ENCODE measurements around the gene SIX2.
A peak's percentile ranks its signal among the peaks of the same experiment; 100 is the strongest.

The SIX2 gene

DNA sequence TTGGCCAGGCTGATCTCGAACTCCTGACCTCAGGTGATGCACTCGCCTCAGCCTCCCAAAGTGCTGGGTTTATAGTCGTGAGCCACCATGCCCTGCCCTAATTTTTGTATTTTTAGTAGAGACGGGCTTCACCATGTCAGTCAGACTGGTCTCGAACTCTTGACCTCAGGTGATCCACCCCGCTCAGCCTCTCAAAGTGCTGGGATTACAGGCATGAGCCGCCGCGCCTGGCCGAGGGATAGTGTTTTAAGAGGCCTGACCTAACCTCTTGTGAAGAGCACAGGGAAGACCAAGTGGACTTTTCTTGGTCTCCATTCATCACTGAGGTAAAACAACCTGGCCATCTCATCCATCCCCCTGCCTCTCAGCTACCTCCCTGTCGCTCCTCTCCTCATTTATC, 29.7 kb downstream of the SIX2 start:
- Histone ChIP-seq H3K9me3 (ENCODE audit: control insufficient read depth, insufficient read depth, low read depth, low read length) (no peaks in the 10 kb centered on the region), H3K4me1 (ENCODE audit: control insufficient read depth, insufficient read depth, low read length) (peaks cover 13% of the 10 kb centered on the region; the same call in 1 of the 2 replicates), H3K36me3 (ENCODE audit: control insufficient read depth, insufficient read depth, low read length) (no peaks in the 10 kb centered on the region), H3K9ac (ENCODE audit: low read length) (no peak overlapping the region), H3K27ac (ENCODE audit: low read depth, low read length) (no peak overlapping the region), H3K27me3 (ENCODE audit: control insufficient read depth, insufficient read depth, low read length) (peaks cover 19% of the 10 kb centered on the region), H3K4me3 (ENCODE audit: low read depth, low read length) (no peak overlapping the region)

DNA sequence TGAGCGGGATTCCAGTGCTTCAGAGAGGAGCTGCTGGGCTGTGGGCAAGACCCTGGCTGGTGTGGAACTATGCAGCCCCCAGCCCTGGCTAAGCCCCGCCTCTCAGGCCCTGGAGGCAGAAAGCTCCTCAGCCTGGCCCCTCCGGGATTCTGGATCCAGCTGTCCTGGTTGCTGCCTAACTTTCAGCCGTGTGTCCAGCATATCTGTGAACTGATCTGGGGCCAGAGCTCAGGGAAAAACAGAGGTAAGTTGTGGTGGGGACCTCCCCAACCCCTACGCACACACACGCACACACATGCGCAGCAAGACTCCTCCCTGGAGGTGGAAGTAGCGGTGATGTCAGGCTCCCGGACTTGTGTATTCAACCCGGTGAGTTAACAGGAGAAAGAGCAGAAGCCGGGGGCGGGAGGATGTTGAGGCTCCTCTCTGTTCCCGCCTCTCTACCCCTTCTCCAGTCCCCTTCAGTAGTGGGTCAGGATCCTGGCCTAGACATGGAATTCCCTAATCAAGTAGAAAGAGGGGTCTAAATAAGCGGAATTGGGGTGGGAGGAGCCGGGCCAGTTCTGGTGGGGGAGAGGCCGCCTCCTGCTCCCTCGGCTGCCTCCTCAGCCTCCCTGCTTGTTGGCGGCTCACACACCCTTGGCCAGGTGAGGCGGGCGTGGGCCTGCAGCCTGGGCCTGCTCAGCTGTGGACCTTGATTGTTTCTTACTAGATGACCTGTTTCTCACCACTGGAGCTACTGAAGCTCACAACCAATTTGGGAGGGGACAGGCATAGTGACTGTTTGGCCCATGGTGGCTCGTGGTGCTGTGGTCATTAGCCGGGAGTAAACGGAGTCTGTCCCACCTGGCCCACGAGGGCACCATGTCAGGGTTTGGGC, 33.4 kb downstream of the SIX2 start:
- Histone ChIP-seq H3K36me3 (ENCODE audit: control insufficient read depth, insufficient read depth, low read length) (no peaks in the 10 kb centered on the region), H3K27ac (ENCODE audit: low read depth, low read length) (no peak overlapping the region)

DNA sequence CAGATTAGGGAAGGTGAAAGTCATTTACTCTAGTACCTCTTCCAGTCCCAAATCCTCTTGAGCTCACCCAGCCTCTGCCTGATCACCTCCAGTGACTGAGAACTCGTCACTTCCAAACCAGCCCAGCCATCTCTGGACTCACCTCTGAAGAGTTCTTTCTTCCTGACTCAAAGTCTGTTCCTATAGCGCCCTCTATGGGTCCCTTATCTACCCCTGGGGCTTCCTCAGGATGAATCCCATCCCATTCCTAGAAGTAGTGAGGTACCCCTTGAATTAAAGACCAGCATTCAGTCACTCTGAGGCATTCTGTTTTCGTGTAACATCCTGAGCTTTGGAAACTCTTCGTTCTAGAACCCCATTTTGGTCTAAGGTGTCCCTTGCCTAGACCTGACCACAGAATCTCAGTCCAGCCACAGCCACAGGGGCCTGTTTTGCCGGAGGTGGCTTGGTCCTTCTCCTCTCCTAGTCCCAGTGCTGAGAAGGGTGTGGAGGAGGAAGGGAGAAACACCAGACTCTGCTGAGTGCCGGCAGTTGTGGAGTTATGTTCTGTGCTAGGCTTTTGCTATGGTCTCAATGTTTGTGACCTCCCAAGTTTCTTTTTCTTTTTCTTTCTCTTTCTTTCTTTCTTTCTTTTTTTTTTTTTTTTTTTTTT, 35.1 kb downstream of the SIX2 start:
- no peaks in the 10 kb centered on the region for H3K9me3 ChIP-seq (ENCODE audit: control insufficient read depth, insufficient read depth, low read depth, low read length)
- H3K36me3 ChIP-seq (ENCODE audit: control insufficient read depth, insufficient read depth, low read length), result no peaks in the 10 kb centered on the region
- H3K4me3 ChIP-seq (ENCODE audit: low read depth, low read length), result no peak overlapping the region
- no peak overlapping the region for H3K27ac ChIP-seq (ENCODE audit: low read depth, low read length)
- no peak overlapping the region for H3K9ac ChIP-seq (ENCODE audit: low read length)
- peaks cover 27% of the 10 kb centered on the region for H3K27me3 ChIP-seq (ENCODE audit: control insufficient read depth, insufficient read depth, low read length)
- peaks cover 16% of the 10 kb centered on the region for H3K4me1 ChIP-seq (ENCODE audit: control insufficient read depth, insufficient read depth, low read length)

More for the DNA sequence above, 33.4 kb downstream of the SIX2 start:
- no peaks in the 10 kb centered on the region for H3K9me3 ChIP-seq (ENCODE audit: control insufficient read depth, insufficient read depth, low read depth, low read length)
- peaks cover 23% of the 10 kb centered on the region for H3K27me3 ChIP-seq (ENCODE audit: control insufficient read depth, insufficient read depth, low read length)
- H3K4me1 ChIP-seq (ENCODE audit: control insufficient read depth, insufficient read depth, low read length), result peaks cover 18% of the 10 kb centered on the region
- peak overlapping the region; percentile 28 for H3K4me3 ChIP-seq (ENCODE audit: low read depth, low read length)
- H3K9ac ChIP-seq (ENCODE audit: low read length), result no peak overlapping the region

GRCh38 chr2:44972771-44973535, 36.3 kb downstream of the SIX2 start:
- Histone ChIP-seq H3K4me3 (ENCODE audit: low read depth, low read length) (peak overlapping the region; percentile 10; the same call in 1 of the 2 replicates), H3K27ac (ENCODE audit: low read depth, low read length) (no peak overlapping the region), H3K9ac (ENCODE audit: low read length) (no peak overlapping the region), H3K9me3 (ENCODE audit: control insufficient read depth, insufficient read depth, low read depth, low read length) (no peaks in the 10 kb centered on the region), H3K27me3 (ENCODE audit: control insufficient read depth, insufficient read depth, low read length) (peaks cover 27% of the 10 kb centered on the region), H3K36me3 (ENCODE audit: control insufficient read depth, insufficient read depth, low read length) (no peaks in the 10 kb centered on the region), H3K4me1 (ENCODE audit: control insufficient read depth, insufficient read depth, low read length) (peaks cover 16% of the 10 kb centered on the region)

DNA sequence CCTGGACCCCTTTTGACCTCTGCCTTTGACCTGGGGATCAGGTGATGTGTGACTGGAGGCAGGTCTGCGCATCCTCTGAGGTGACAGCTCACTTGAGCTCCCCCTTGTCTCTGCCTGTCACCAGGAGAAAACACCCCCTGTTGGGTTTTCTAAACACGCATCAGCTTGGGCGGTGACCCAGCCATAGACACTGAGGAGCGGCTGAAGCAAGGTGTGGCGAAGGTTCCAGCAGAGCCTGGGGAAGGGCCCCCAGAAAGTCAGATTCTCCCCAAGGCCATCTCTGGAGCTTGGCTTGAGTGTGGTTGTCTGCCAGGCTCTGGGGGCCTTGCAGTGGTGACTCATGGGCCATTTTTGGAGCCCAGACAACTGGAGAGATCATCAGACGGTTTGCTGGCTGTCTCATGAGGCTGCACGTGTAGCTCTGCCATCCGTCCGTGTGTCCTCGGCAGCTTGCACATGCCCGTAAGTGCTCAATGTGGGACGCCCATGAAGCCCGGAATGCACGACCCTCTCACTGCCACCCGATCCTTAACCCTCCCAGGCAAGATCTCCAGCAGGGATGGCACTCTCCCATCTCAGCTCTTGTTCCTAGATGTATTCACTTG, 38.3 kb downstream of the SIX2 start:
- no peak overlapping the region for H3K9ac ChIP-seq (ENCODE audit: low read length)
- H3K4me3 ChIP-seq (ENCODE audit: low read depth, low read length), result no peak overlapping the region
- H3K9me3 ChIP-seq (ENCODE audit: control insufficient read depth, insufficient read depth, low read depth, low read length), result no peaks in the 10 kb centered on the region
- H3K4me1 ChIP-seq (ENCODE audit: control insufficient read depth, insufficient read depth, low read length), result peaks cover 13% of the 10 kb centered on the region
- no peak overlapping the region for H3K27ac ChIP-seq (ENCODE audit: low read depth, low read length)
- no peaks in the 10 kb centered on the region for H3K36me3 ChIP-seq (ENCODE audit: control insufficient read depth, insufficient read depth, low read length)
- H3K27me3 ChIP-seq (ENCODE audit: control insufficient read depth, insufficient read depth, low read length), result peaks cover 31% of the 10 kb centered on the region

DNA sequence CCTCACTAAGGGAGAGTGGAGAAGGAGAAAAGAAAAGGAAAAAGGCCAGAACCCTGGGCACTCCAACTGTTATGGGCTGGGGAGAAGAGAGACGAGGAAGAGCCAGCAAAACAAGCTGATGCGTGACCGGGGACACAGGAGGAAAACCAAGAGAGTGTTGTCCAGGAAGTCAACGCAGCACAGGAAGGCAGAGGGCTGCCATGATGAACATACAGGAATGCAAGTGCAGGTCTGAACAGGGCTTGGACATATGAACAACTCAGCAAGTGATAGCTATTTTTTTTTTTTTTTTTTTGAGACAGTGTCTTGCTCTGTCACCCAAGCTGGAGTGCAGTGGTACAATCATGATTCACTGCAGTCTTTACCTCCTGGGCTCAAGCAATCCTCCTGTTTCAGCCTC, 39.3 kb downstream of the SIX2 start:
- Histone ChIP-seq H3K36me3 (ENCODE audit: control insufficient read depth, insufficient read depth, low read length) (no peaks in the 10 kb centered on the region), H3K27ac (ENCODE audit: low read depth, low read length) (no peak overlapping the region), H3K4me1 (ENCODE audit: control insufficient read depth, insufficient read depth, low read length) (peaks cover 7% of the 10 kb centered on the region), H3K9ac (ENCODE audit: low read length) (no peak overlapping the region), H3K4me3 (ENCODE audit: low read depth, low read length) (no peak overlapping the region), H3K27me3 (ENCODE audit: control insufficient read depth, insufficient read depth, low read length) (peaks cover 41% of the 10 kb centered on the region), H3K9me3 (ENCODE audit: control insufficient read depth, insufficient read depth, low read depth, low read length) (no peaks in the 10 kb centered on the region)

DNA sequence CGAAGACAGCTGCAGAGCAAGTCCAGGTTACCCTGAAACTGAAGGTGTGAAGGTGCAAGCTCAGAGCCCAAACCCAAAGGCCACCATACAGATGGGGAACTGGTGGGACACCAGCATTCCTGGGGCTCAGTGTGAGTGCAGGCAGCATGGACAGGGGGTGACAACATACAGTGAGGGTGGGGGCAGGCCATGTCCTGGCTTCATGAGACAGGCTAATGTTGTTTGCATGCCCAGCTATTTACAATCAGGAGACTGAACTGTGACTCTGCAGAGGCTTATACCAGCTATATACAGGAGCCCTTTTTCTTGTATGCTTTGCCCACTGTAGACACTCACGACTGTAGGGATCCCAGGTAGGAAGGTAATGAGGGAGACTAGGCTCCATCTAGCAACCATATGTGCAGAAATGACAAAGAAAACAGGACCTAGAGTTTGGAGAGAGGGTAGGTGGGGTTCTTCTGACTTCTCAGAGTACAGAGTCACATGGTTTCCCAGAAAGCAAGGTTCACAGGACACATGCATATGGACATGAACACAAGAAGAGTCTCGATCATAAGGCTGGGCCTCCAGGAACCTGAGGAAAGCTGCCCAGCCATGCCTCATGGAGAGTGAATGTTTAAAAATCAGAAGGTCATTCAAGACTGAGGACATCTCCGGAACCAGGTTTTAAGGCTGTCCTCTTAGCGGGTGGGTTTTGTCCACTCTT, 41.4 kb downstream of the SIX2 start:
- H3K27me3 ChIP-seq (ENCODE audit: control insufficient read depth, insufficient read depth, low read length), result peaks cover 49% of the 10 kb centered on the region
- no peak overlapping the region for H3K4me3 ChIP-seq (ENCODE audit: low read depth, low read length)
- H3K9ac ChIP-seq (ENCODE audit: low read length), result no peak overlapping the region
- peaks cover 9% of the 10 kb centered on the region for H3K4me1 ChIP-seq (ENCODE audit: control insufficient read depth, insufficient read depth, low read length)
- H3K27ac ChIP-seq (ENCODE audit: low read depth, low read length), result no peak overlapping the region
- H3K36me3 ChIP-seq (ENCODE audit: control insufficient read depth, insufficient read depth, low read length), result no peaks in the 10 kb centered on the region
- no peaks in the 10 kb centered on the region for H3K9me3 ChIP-seq (ENCODE audit: control insufficient read depth, insufficient read depth, low read depth, low read length)

DNA sequence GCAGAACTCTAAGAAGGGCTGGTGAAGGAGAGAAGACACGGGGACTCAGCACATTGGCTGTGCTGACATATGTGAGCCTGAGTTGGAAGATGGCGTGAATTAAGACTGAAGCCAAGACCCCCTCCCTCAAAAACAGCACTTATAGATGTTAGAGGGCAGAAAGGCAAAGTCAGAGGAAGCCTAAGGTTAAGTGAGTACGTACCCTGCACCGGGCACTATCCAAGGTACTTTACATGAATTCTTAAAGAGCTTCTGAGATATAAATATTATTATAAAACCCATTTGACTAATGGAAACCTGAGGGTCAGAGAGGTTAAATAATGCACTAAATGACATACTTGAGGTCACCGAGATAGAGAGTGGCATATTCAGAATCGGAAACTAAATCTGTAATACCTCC, 42.2 kb downstream of the SIX2 start:
- H3K27ac ChIP-seq (ENCODE audit: low read depth, low read length), result no peak overlapping the region
- peaks cover 51% of the 10 kb centered on the region for H3K27me3 ChIP-seq (ENCODE audit: control insufficient read depth, insufficient read depth, low read length)
- no peak overlapping the region for H3K4me3 ChIP-seq (ENCODE audit: low read depth, low read length)
- H3K36me3 ChIP-seq (ENCODE audit: control insufficient read depth, insufficient read depth, low read length), result no peaks in the 10 kb centered on the region
- no peaks in the 10 kb centered on the region for H3K9me3 ChIP-seq (ENCODE audit: control insufficient read depth, insufficient read depth, low read depth, low read length)
- peaks cover 7% of the 10 kb centered on the region; the same call in 1 of the 2 replicates for H3K4me1 ChIP-seq (ENCODE audit: control insufficient read depth, insufficient read depth, low read length)
- no peak overlapping the region for H3K9ac ChIP-seq (ENCODE audit: low read length)

DNA sequence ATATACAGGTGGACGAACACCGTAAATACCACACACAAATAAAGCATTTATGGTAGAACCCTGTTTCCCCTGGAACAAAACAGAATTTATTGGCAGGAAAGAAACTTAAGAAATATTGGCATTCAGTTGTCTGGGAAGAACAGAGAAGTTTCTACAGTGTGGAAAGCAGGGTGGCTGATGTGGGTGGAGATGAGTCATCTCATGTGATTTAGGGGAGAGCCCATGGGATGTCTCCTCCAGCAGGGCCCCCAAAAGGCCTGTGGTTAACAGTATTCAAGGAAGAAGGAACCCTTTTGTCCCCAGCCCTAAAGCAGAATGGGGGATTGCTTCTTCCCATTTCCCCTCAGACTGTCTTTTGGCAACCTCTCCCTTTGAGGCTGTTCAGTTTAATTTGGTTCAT, 43.6 kb downstream of the SIX2 start:
- H3K4me1 ChIP-seq (ENCODE audit: control insufficient read depth, insufficient read depth, low read length), result peaks cover 7% of the 10 kb centered on the region; the same call in 1 of the 2 replicates
- no peaks in the 10 kb centered on the region for H3K36me3 ChIP-seq (ENCODE audit: control insufficient read depth, insufficient read depth, low read length)
- H3K27ac ChIP-seq (ENCODE audit: low read depth, low read length), result no peak overlapping the region
- H3K27me3 ChIP-seq (ENCODE audit: control insufficient read depth, insufficient read depth, low read length), result peaks cover 58% of the 10 kb centered on the region
- H3K9me3 ChIP-seq (ENCODE audit: control insufficient read depth, insufficient read depth, low read depth, low read length), result no peaks in the 10 kb centered on the region
- no peak overlapping the region for H3K4me3 ChIP-seq (ENCODE audit: low read depth, low read length)
- H3K9ac ChIP-seq (ENCODE audit: low read length), result no peak overlapping the region

DNA sequence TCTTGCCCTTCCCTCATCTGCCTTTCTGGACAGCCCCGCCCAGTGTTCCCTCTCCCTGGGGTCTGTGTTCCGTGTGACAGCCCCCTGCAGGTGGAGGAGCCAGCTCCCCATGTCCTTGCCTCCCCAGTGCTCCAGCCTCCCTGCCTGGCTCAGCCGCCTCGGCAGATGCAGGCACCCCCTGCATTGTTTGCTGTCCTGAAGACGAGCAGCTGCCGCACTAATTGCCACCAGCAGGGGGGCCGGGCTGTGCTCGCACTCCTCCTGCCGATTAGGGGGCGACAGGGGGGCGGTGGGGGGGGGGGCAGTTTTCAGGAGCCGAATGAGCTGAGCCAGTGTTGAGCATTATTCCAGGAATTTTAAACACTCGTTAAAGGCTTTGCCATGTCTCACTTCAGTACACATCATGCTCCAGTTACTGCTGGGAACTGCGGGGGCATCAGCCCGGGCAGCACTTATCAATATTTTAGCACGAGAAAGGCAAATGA, 44.5 kb downstream of the SIX2 start:
- H3K9ac ChIP-seq (ENCODE audit: low read length), result no peak overlapping the region
- H3K9me3 ChIP-seq (ENCODE audit: control insufficient read depth, insufficient read depth, low read depth, low read length), result no peaks in the 10 kb centered on the region
- H3K4me1 ChIP-seq (ENCODE audit: control insufficient read depth, insufficient read depth, low read length), result peaks cover 7% of the 10 kb centered on the region; the same call in 1 of the 2 replicates
- H3K36me3 ChIP-seq (ENCODE audit: control insufficient read depth, insufficient read depth, low read length), result no peaks in the 10 kb centered on the region
- peaks cover 63% of the 10 kb centered on the region for H3K27me3 ChIP-seq (ENCODE audit: control insufficient read depth, insufficient read depth, low read length)
- H3K27ac ChIP-seq (ENCODE audit: low read depth, low read length), result no peak overlapping the region
- H3K4me3 ChIP-seq (ENCODE audit: low read depth, low read length), result no peak overlapping the region
